Measurements from ENCODE around the gene PLCB2. TPM values are rescaled to one million over a fixed set of nuclear protein-coding genes. Genes with fewer than 3 reads are reported as not detected.

The PLCB2 gene
- total and polyA plus RNA-seq, 2 donors (not counting 1 experiment from before 2014, with no cell fraction given) = 166 to 312 TPM

DNA sequence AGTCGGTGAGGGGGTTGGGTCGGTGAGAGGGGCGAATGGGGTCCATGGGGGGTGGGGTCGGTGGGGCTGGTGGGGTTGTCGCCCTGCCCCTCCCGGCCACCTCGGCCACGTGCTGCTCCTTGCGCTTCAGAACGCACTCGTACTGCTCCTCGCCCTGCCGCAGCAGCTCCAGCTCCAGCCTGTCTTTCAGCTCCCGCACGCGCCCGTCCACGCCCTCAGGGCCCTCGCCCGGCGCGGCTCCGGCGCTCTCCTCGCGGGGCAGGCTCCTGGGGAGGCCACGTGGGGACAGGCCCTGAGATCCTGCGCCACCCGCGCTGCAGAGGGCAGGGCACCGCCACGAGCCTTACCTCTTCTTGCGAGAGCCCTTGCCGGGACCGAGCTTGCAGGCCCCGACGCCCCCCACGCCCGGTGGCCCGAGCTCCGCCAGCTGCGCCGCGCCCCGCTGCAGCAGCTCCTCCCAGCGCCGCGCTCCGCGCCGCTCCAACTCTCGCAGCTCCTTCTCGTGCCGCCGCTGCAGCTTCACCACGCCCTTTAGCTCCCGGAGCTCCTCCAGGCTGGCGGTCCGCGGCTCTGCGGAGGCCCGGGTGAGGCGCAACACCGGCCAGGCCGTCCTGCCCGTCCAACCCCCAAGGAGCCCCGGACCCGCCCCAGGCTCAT, 16.7 kb downstream of the PLCB2 start:
- no peaks in the 10 kb centered on the region for H4K20me1 ChIP-seq (ENCODE audit: control insufficient read depth, insufficient read depth, low read length, poor library complexity, severe bottlenecking)
- H3K79me2 ChIP-seq (ENCODE audit: control insufficient read depth, insufficient read depth, low read length) = no peaks in the 10 kb centered on the region
- H3K9ac ChIP-seq (ENCODE audit: low read length) = no peak overlapping the region

GRCh38 chr15:40290545-40290917, 17.2 kb downstream of the PLCB2 start:
- Histone ChIP-seq H3K4me2 (replicated peaks; ENCODE audit: low read depth, low read length, poor library complexity, severe bottlenecking) (no peak overlapping the region), H3K9me3 (ENCODE audit: control extremely low read depth in 1 of 3, control insufficient read depth in 2 of 3, insufficient read depth in 1 of 3, low read length in 2 of 3) (no peaks in the 10 kb centered on the region), H3K79me2 (ENCODE audit: control insufficient read depth, insufficient read depth, low read length) (no peaks in the 10 kb centered on the region), H4K20me1 (ENCODE audit: control insufficient read depth, insufficient read depth, low read length, poor library complexity, severe bottlenecking) (no peaks in the 10 kb centered on the region), H2AFZ (ENCODE audit: insufficient read depth, low read depth, low read length, poor library complexity, severe bottlenecking) (no peak overlapping the region), H3K4me1 (ENCODE audit: control insufficient read depth in 2 of 2, insufficient read depth in 2 of 2, low read length in 2 of 2) (no peaks in the 10 kb centered on the region), H3K27me3 (replicated peaks in 1 of 4; ENCODE audit: control extremely low read depth in 1 of 4, control insufficient read depth in 3 of 4, insufficient read depth in 4 of 4, low read length in 3 of 4) (no peaks in the 10 kb centered on the region), H3K27ac (ENCODE audit: low read length in 2 of 2) (no peak overlapping the region), H3K9ac (ENCODE audit: low read length) (no peak overlapping the region), H3K4me3 (ENCODE audit: control extremely low read depth in 1 of 5, extremely low read depth in 1 of 5, insufficient read depth in 1 of 5, low read depth in 2 of 5, low read length in 4 of 5) (no peak overlapping the region), H3K36me3 (replicated peaks in 1 of 2; ENCODE audit: control extremely low read depth in 1 of 2, control insufficient read depth in 1 of 2, extremely low read depth in 1 of 2, insufficient read depth in 2 of 2, low read length in 1 of 2) (peaks cover 0 to 55% of the 10 kb centered on the region in 2 experiments)
- WGBS (ENCODE audit: insufficient coverage) = 98% methylated on average over 8 of the region's 12 CpGs
- ChIA-PET CTCF (interaction anchor here (1.1 to 4.8 kb wide), 3 partner anchors 11 to 48 kb away, joined by 3 to 36 read pairs (median 5); no protein-coding TSS in a partner anchor), POLR2A (no interaction called here)
- Mint-ChIP-seq H3K9me3 (ENCODE audit: insufficient read depth) (no peaks in the 10 kb centered on the region), H3K27ac (no peak overlapping the region), H3K4me3 (no peak overlapping the region), H3K27me3 (no peaks in the 10 kb centered on the region), H3K4me1 (peaks cover 2% of the 10 kb centered on the region)
- ATAC-seq (ENCODE audit: low read depth) (no peak), DNase-seq (no peak)
- intact Hi-C loops (cut with micrococcal nuclease) = no loop called here
- TF ChIP-seq EZH2 (IDR thresholded peaks at IDR 0.05; ENCODE audit: borderline replicate concordance, insufficient read depth, low read depth, low read length, poor library complexity, severe bottlenecking) = no peak
- TF ChIP-seq, protein P1, sequence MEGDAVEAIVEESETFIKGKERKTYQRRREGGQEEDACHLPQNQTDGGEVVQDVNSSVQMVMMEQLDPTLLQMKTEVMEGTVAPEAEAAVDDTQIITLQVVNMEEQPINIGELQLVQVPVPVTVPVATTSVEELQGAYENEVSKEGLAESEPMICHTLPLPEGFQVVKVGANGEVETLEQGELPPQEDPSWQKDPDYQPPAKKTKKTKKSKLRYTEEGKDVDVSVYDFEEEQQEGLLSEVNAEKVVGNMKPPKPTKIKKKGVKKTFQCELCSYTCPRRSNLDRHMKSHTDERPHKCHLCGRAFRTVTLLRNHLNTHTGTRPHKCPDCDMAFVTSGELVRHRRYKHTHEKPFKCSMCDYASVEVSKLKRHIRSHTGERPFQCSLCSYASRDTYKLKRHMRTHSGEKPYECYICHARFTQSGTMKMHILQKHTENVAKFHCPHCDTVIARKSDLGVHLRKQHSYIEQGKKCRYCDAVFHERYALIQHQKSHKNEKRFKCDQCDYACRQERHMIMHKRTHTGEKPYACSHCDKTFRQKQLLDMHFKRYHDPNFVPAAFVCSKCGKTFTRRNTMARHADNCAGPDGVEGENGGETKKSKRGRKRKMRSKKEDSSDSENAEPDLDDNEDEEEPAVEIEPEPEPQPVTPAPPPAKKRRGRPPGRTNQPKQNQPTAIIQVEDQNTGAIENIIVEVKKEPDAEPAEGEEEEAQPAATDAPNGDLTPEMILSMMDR (IDR thresholded peaks at IDR 0.05) = no peak

More for the DNA sequence above, 16.7 kb downstream of the PLCB2 start:
- DNase-seq (no peak), ATAC-seq (ENCODE audit: low read depth) (no peak)
- no peaks in the 10 kb centered on the region for H3K9me3 ChIP-seq (ENCODE audit: control extremely low read depth in 1 of 3, control insufficient read depth in 2 of 3, insufficient read depth in 1 of 3, low read length in 2 of 3)
- no peak overlapping the region for H2AFZ ChIP-seq (ENCODE audit: insufficient read depth, low read depth, low read length, poor library complexity, severe bottlenecking)
- Mint-ChIP-seq H3K4me3 (no peak overlapping the region), H3K27me3 (no peaks in the 10 kb centered on the region), H3K27ac (no peak overlapping the region), H3K9me3 (ENCODE audit: insufficient read depth) (no peaks in the 10 kb centered on the region), H3K4me1 (peaks cover 2% of the 10 kb centered on the region)
- H3K4me3 ChIP-seq (ENCODE audit: control extremely low read depth in 1 of 5, extremely low read depth in 1 of 5, insufficient read depth in 1 of 5, low read depth in 2 of 5, low read length in 4 of 5) = no peak overlapping the region
- intact Hi-C loops (cut with micrococcal nuclease) = no loop called here
- H3K4me2 ChIP-seq (replicated peaks; ENCODE audit: low read depth, low read length, poor library complexity, severe bottlenecking) = no peak overlapping the region
- H3K27ac ChIP-seq (ENCODE audit: low read length in 2 of 2) = no peak overlapping the region
- H3K4me1 ChIP-seq (ENCODE audit: control insufficient read depth in 2 of 2, insufficient read depth in 2 of 2, low read length in 2 of 2) = no peaks in the 10 kb centered on the region
- POLR2A ChIA-PET = no interaction called here
- no peaks in the 10 kb centered on the region for H3K27me3 ChIP-seq (replicated peaks in 1 of 4; ENCODE audit: control extremely low read depth in 1 of 4, control insufficient read depth in 3 of 4, insufficient read depth in 4 of 4, low read length in 3 of 4)
- no peak for TF ChIP-seq EZH2 (IDR thresholded peaks at IDR 0.05; ENCODE audit: borderline replicate concordance, insufficient read depth, low read depth, low read length, poor library complexity, severe bottlenecking)
- TF ChIP-seq, protein P1 (IDR thresholded peaks at IDR 0.05) = no peak
- peaks cover 0 to 59% of the 10 kb centered on the region in 2 experiments for H3K36me3 ChIP-seq (replicated peaks in 1 of 2; ENCODE audit: control extremely low read depth in 1 of 2, control insufficient read depth in 1 of 2, extremely low read depth in 1 of 2, insufficient read depth in 2 of 2, low read length in 1 of 2)
- 94% methylated on average over 65 of the region's 68 CpGs for WGBS (ENCODE audit: insufficient coverage)
- CTCF ChIA-PET = interaction anchor here (1.1 to 4.8 kb wide), 3 partner anchors 11 to 47 kb away, joined by 3 to 36 read pairs (median 5); no protein-coding TSS in a partner anchor
